HFFc6 (cell line): ENCODE measurements around the gene ZNF77. TPM values are rescaled to one million over a fixed set of nuclear protein-coding genes. Genes with fewer than 3 reads are reported as not detected.
"Not testable (repeated sequence)": the region's sequence is repeated elsewhere in the genome, so short reads cannot be mapped to it uniquely, and the experiment has no call there.

Experiments
- DNase-seq: peaks from one replicate; pipeline ENCODE4 v3.0.0-alpha.2; 2018
- H3K27ac Mint-ChIP-seq: 2 replicates; pipeline ENCODE4 v1.8.0; 2020; ENCODE audit warnings: mild to moderate bottlenecking, mixed read lengths
- H3K27me3 Mint-ChIP-seq: 2 replicates; pipeline ENCODE4 v1.8.0; 2021; ENCODE audit warnings: mild to moderate bottlenecking, moderate library complexity, mixed read lengths; ENCODE audit not compliant: insufficient read depth
- H3K36me3 Mint-ChIP-seq: 2 replicates; pipeline ENCODE4 v1.8.0; 2021; ENCODE audit warnings: low read depth, mixed read lengths
- H3K4me1 Mint-ChIP-seq: 2 replicates; pipeline ENCODE4 v1.8.0; 2020; ENCODE audit warnings: low read depth, mixed read lengths
- H3K4me3 Mint-ChIP-seq: 2 replicates; pipeline ENCODE4 v1.8.0; 2020; ENCODE audit warnings: mild to moderate bottlenecking, moderate library complexity, mixed read lengths
- H3K9me3 Mint-ChIP-seq: 2 replicates; pipeline ENCODE4 v1.8.0; 2020; ENCODE audit warnings: mild to moderate bottlenecking, mixed read lengths
- CTCF ChIP-seq: fragments of 200-600 bp; sonication (generic); IDR thresholded peaks from 2 replicates; pipeline ENCODE4 v1.5.0; 2021; ENCODE audit warnings: antibody characterized with exemption, mild to moderate bottlenecking
- total RNA-seq, 6 experiments: library from RNA; stranded (reverse); fragmentation: NEBNext Ultra II Directional; extraction: Animal tissue kit (Norgen Biotek cat#: 25700); gene quantifications; 2 replicates in 1 of 6; 3 replicates in 5 of 6; pipeline ENCODE4 v1.2.3, GENCODE V29; 2021

The ZNF77 gene
- total RNA-seq, 6 experiments from 2014 or later = 1.7 to 2.6 (median 2.2) TPM

DNA sequence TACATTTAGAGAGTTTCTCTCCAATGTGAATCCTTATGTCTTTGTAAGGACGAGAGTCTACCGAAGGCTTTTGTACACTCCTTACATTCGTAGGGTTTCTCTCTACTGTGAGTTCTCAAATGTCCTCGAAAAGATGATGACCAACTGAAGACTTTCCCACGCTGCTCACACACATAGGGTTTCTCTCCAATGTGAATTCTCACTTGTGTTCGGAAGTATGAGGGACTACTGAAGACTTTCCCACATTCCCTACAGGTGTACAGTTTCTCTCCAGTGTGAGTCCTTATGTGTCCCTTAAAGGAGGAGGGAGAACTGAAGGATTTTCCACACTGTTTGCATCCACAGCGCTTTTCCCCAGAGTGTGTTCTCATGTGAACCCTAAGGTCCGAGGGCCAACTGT lies 48.1 kb downstream of the ZNF77 start:
- peaks cover 4% of the 10 kb centered on the region for H3K4me1 Mint-ChIP-seq
- H3K36me3 Mint-ChIP-seq = peaks cover 20% of the 10 kb centered on the region
- H3K4me3 Mint-ChIP-seq = no peak overlapping the region
- no peak overlapping the region for H3K27ac Mint-ChIP-seq
- no peak for DNase-seq
- peaks cover 8% of the 10 kb centered on the region for H3K27me3 Mint-ChIP-seq
- no peak for TF ChIP-seq CTCF
- peaks cover 31% of the 10 kb centered on the region for H3K9me3 Mint-ChIP-seq

DNA sequence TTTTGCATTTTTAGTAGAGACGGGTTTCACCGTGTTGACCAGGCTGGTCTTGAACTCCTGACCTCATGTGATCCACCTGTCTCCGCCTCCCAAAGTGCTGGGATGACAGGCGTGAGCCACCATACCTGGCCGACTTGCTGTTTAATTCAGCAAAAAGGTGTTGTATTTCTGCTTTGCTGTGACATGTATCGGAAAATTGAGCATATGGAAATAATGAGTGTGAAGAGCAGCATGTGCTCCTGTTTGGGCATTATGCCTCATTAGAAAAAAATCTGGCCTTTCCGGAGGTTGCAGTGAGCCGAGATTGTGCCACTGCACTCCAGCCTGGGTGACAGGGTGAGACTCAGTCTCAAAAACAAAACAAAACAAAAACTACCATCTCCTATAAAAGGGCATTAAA lies 54.2 kb downstream of the ZNF77 start:
- not testable (repeated sequence) for H3K27ac Mint-ChIP-seq, H3K27me3 Mint-ChIP-seq, H3K9me3 Mint-ChIP-seq, H3K36me3 Mint-ChIP-seq, H3K4me3 Mint-ChIP-seq, DNase-seq
- peaks cover 16% of the 10 kb centered on the region for H3K4me1 Mint-ChIP-seq

GRCh38 chr19:2888731-2889224 lies 56.0 kb downstream of the ZNF77 start:
- Mint-ChIP-seq H3K36me3 (no peaks in the 10 kb centered on the region), H3K27me3 (peaks cover 8% of the 10 kb centered on the region)

GRCh38 chr19:2887391-2887914 lies 57.3 kb downstream of the ZNF77 start:
- Mint-ChIP-seq H3K27me3 (peaks cover 3% of the 10 kb centered on the region), H3K9me3 (peaks cover 4% of the 10 kb centered on the region; the same call in 1 of the 2 replicates)
- TF ChIP-seq CTCF = peak; percentile 80

More at GRCh38 chr19:2888731-2889224, 56.0 kb downstream of the ZNF77 start:
- peaks cover 16% of the 10 kb centered on the region for H3K4me1 Mint-ChIP-seq
- H3K9me3 Mint-ChIP-seq = no peaks in the 10 kb centered on the region; the same call in 1 of the 2 replicates
- DNase-seq = no peak
- TF ChIP-seq CTCF = no peak
- H3K27ac Mint-ChIP-seq = no peak overlapping the region
- H3K4me3 Mint-ChIP-seq = no peak overlapping the region

DNA sequence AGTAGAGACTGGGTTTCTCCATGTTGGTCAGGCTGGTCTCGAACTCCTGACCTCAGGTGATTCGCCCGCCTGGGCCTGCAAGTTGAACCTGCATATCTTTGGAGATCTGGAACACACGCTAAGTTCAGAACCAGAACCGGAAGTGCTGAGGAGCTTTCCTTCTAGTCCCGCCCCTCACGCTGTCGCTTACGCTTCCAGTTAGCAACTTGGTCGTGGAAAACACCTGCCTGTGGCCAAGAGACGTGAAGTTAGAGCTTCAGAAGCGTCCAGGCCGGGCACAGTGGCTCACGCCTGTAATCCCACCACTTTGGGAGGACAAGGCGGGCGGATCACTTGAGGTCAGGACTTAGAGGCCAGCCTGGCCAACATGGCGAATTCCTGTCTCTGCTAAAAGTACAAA lies 59.0 kb downstream of the ZNF77 start:
- Mint-ChIP-seq H3K27me3 (no peaks in the 10 kb centered on the region; the same call in 1 of the 2 replicates), H3K4me3 (no peak overlapping the region), H3K4me1 (peaks cover 11% of the 10 kb centered on the region), H3K27ac (no peak overlapping the region), H3K9me3 (peaks cover 4% of the 10 kb centered on the region; the same call in 1 of the 2 replicates), H3K36me3 (no peaks in the 10 kb centered on the region)
- TF ChIP-seq CTCF = no peak
- DNase-seq = no peak

More at GRCh38 chr19:2887391-2887914, 57.3 kb downstream of the ZNF77 start:
- Mint-ChIP-seq H3K4me3 (peak overlapping the region; percentile 6; the same call in 1 of the 2 replicates), H3K4me1 (peaks cover 16% of the 10 kb centered on the region), H3K27ac (no peak overlapping the region), H3K36me3 (no peaks in the 10 kb centered on the region)
- peak; percentile 55 for DNase-seq

- peak overlapping the region; percentile 5; the same call in 1 of the 2 replicates for H3K4me3 Mint-ChIP-seq
- H3K27me3 Mint-ChIP-seq = no peaks in the 10 kb centered on the region; the same call in 1 of the 2 replicates
- H3K36me3 Mint-ChIP-seq = no peaks in the 10 kb centered on the region
- peaks cover 10% of the 10 kb centered on the region for H3K9me3 Mint-ChIP-seq
- H3K4me1 Mint-ChIP-seq = peaks cover 7% of the 10 kb centered on the region; the same call in 1 of the 2 replicates
- no peak overlapping the region for H3K27ac Mint-ChIP-seq
- no peak for TF ChIP-seq CTCF
- no peak for DNase-seq
Measured at GRCh38 chr19:2883686-2884439, 60.9 kb downstream of the ZNF77 start.
